GM23338 (cell line): ENCODE data around the gene RGL1. TPM values are rescaled to one million over a fixed set of nuclear protein-coding genes. Genes with fewer than 3 reads are reported as not detected.

Source experiments
- ATAC-seq: fragments of 200-7000 bp; cut with Tn5 transposase; 3 replicates; pipeline ENCODE4 v1.9.1; 2020
- DNase-seq: peaks from one replicate; pipeline ENCODE4 v3.0.0-alpha.2; 2015; ENCODE audit warnings: low spot score
- H2AFZ ChIP-seq: fragments of 200-600 bp; sonication (generic); 2 replicates; pipeline ENCODE4 v1.8.0; 2016; ENCODE audit warnings: antibody characterized with exemption, mild to moderate bottlenecking, moderate library complexity
- H3F3A ChIP-seq: fragments of 200-600 bp; sonication (generic); replicated peaks from 2 replicates; pipeline ENCODE4 v1.8.0; 2017; ENCODE audit warnings: antibody characterized with exemption, mixed run types, low read depth
- H3K27ac ChIP-seq: fragments of 200-600 bp; sonication (generic); 2 replicates; pipeline ENCODE4 v1.6.1; 2016; ENCODE audit warnings: low read depth
- H3K27me3 ChIP-seq: fragments of 200-600 bp; sonication (generic); 2 replicates; pipeline ENCODE4 v1.8.0; 2016; ENCODE audit warnings: mild to moderate bottlenecking, mixed run types, moderate library complexity; ENCODE audit not compliant: insufficient read depth
- H3K36me3 ChIP-seq: fragments of 200-600 bp; sonication (generic); 2 replicates; pipeline ENCODE4 v1.8.0; 2016; ENCODE audit warnings: mild to moderate bottlenecking; ENCODE audit not compliant: insufficient read depth
- H3K4me1 ChIP-seq: fragments of 200-600 bp; sonication (generic); 2 replicates; pipeline ENCODE4 v1.8.0; 2016; ENCODE audit warnings: mild to moderate bottlenecking, moderate library complexity; ENCODE audit not compliant: insufficient read depth
- H3K4me2 ChIP-seq: fragments of 200-600 bp; sonication (generic); 2 replicates; pipeline ENCODE4 v1.7.1; 2017; ENCODE audit warnings: mixed run types
- H3K4me3 ChIP-seq: fragments of 200-600 bp; sonication (generic); 2 replicates; pipeline ENCODE4 v1.6.1; 2016; ENCODE audit warnings: mixed run types
- H3K79me2 ChIP-seq: fragments of 200-600 bp; sonication (generic); replicated peaks from 2 replicates; pipeline ENCODE4 v1.8.0; 2017; ENCODE audit warnings: mild to moderate bottlenecking; ENCODE audit not compliant: insufficient read depth
- H3K9me2 ChIP-seq: fragments of 200-600 bp; sonication (generic); 2 replicates; pipeline ENCODE4 v1.8.0; 2017; ENCODE audit not compliant: insufficient read depth
- H4K20me1 ChIP-seq: fragments of 200-600 bp; sonication (generic); replicated peaks from 2 replicates; pipeline ENCODE4 v1.8.0; 2017; ENCODE audit warnings: mild to moderate bottlenecking; ENCODE audit not compliant: insufficient read depth
- H3K27ac Mint-ChIP-seq: 2 replicates; pipeline ENCODE4 v1.8.0; 2020; ENCODE audit warnings: inconsistent platforms, mild to moderate bottlenecking, moderate library complexity, mixed read lengths
- H3K27me3 Mint-ChIP-seq: 3 replicates; pipeline ENCODE4 v1.8.0; 2022; ENCODE audit warnings: low read depth, mild to moderate bottlenecking, moderate library complexity, mixed read lengths, inconsistent platforms; ENCODE audit not compliant: insufficient read depth, poor library complexity
- H3K36me3 Mint-ChIP-seq: 3 replicates; pipeline ENCODE4 v1.8.0; 2021; ENCODE audit warnings: low read depth, mild to moderate bottlenecking, inconsistent platforms, moderate library complexity, mixed read lengths
- H3K4me1 Mint-ChIP-seq: 3 replicates; pipeline ENCODE4 v1.8.0; 2020; ENCODE audit warnings: mild to moderate bottlenecking, inconsistent platforms, mixed read lengths
- H3K4me3 Mint-ChIP-seq: 3 replicates; pipeline ENCODE4 v1.8.0; 2021; ENCODE audit warnings: moderate library complexity, mild to moderate bottlenecking, inconsistent platforms, mixed read lengths
- H3K9me3 Mint-ChIP-seq: 3 replicates; pipeline ENCODE4 v1.8.0; 2020; ENCODE audit warnings: moderate library complexity, mild to moderate bottlenecking, inconsistent platforms, mixed read lengths
- CREB1 ChIP-seq: fragments of 250-450 bp; sonication (Bioruptor Pico); IDR thresholded peaks from 2 replicates; pipeline ENCODE4 v1.5.0; 2020; ENCODE audit warnings: low read depth, mild to moderate bottlenecking, moderate library complexity
- CTCF ChIP-seq, 2 experiments: fragments of 200-600 bp in 1 of 2; sonication (generic) in 1 of 2; conservative IDR thresholded peaks; 2 replicates each; pipeline versions ENCODE4 v1.5.1 to v1.6.1; 2016 to 2017; ENCODE audit warnings: antibody characterized with exemption in 2 of 2, low read depth in 2 of 2, mild to moderate bottlenecking in 2 of 2, moderate library complexity in 1 of 2
- ETS1 ChIP-seq: IDR thresholded peaks from 2 replicates; pipeline ENCODE4 v1.6.1; 2016; ENCODE audit warnings: antibody characterized with exemption
- EZH2 ChIP-seq: fragments of 200-600 bp; sonication (generic); IDR thresholded peaks from one replicate; pipeline ENCODE4 v1.8.0; 2017; ENCODE audit warnings: antibody characterized with exemption, mild to moderate bottlenecking, low read depth; ENCODE audit not compliant: unreplicated experiment
- EZH2phosphoT487 ChIP-seq: fragments of 200-600 bp; sonication (generic); IDR thresholded peaks from one replicate; pipeline ENCODE4 v1.8.1; 2018; ENCODE audit warnings: antibody characterized with exemption; ENCODE audit not compliant: unreplicated experiment
- JUNB ChIP-seq: IDR thresholded peaks from one replicate; pipeline ENCODE4 v1.6.1; 2016; ENCODE audit warnings: antibody characterized with exemption; ENCODE audit not compliant: unreplicated experiment
- NANOG ChIP-seq: IDR thresholded peaks from 2 replicates; pipeline ENCODE4 v1.6.1; 2016; ENCODE audit warnings: antibody characterized with exemption, borderline replicate concordance
- POLR2AphosphoS5 ChIP-seq: IDR thresholded peaks from 2 replicates; pipeline ENCODE4 v1.6.1; 2016; ENCODE audit warnings: antibody characterized with exemption, low read depth
- STAT1 ChIP-seq: IDR thresholded peaks from one replicate; pipeline ENCODE4 v1.6.1; 2016; ENCODE audit warnings: antibody characterized with exemption; ENCODE audit not compliant: unreplicated experiment
- ZNF114 ChIP-seq: fragments of 250-450 bp; sonication (Bioruptor Pico); IDR thresholded peaks from 2 replicates; pipeline ENCODE4 v1.5.0; 2020; ENCODE audit warnings: mild to moderate bottlenecking, moderate library complexity
- ZNF331 ChIP-seq: fragments of 250-450 bp; sonication (Bioruptor Pico); IDR thresholded peaks from 2 replicates; pipeline ENCODE4 v1.5.0; 2020; ENCODE audit warnings: low read depth, mild to moderate bottlenecking, moderate library complexity
- ZNF462 ChIP-seq: fragments of 250-450 bp; sonication (Bioruptor Pico); IDR thresholded peaks from 2 replicates; pipeline ENCODE4 v1.5.0; 2020; ENCODE audit warnings: mild to moderate bottlenecking, moderate library complexity
- polyA plus RNA-seq: library from polyadenylated mRNA; unstranded; fragments of >200 nt; fragmentation: Nextera tagmentation; extraction: Ambion mirVana; gene quantifications from 2 replicates; pipeline ENCODE4 v1.2.1, GENCODE V29; 2016
- total RNA-seq: library from RNA; depleted of rRNA; stranded (reverse); fragments of >200 nt; shearing (Covaris generic); gene quantifications from 2 replicates; pipeline ENCODE4 v1.2.3, GENCODE V29; 2014

RGL1 gene
- total and polyA plus RNA-seq, 2 experiments from 2014 or later = 0.91 to 2.6 TPM

GRCh38 chr1:183918589-183918988 is 113.7 kb downstream of the RGL1 start:
- ATAC-seq (no peak; the same call in 2 of the 3 replicates), DNase-seq (no peak)
- H3K4me1 ChIP-seq = 0 out of 2 replicates have a peak, but pooled peaks cover 3% of the 10 kb centered on the region
- no peak overlapping the region for H3K27ac ChIP-seq
- H2AFZ ChIP-seq = no peak overlapping the region
- TF ChIP-seq NANOG (no peak), CTCF (conservative IDR thresholded peaks at IDR 0.05; ENCODE audit: low read depth in 2 of 2) (peak in 1 of 2 experiments; percentile 56; a peak in 3 of 4 replicates)
- no peak overlapping the region for H3K27ac Mint-ChIP-seq
- H3K4me3 ChIP-seq = no peak overlapping the region
- no peaks in the 10 kb centered on the region; the same call in 2 of the 3 replicates for H3K36me3 Mint-ChIP-seq
- H3K4me1 Mint-ChIP-seq = peaks cover 8% of the 10 kb centered on the region
- no peaks in the 10 kb centered on the region for H3K27me3 Mint-ChIP-seq
- no peaks in the 10 kb centered on the region for H3K36me3 ChIP-seq
- no peaks in the 10 kb centered on the region for H3K9me2 ChIP-seq
- no peak overlapping the region for H3K4me3 Mint-ChIP-seq
- no peaks in the 10 kb centered on the region for H3K27me3 ChIP-seq
- no peaks in the 10 kb centered on the region for H3F3A ChIP-seq
- H4K20me1 ChIP-seq = no peaks in the 10 kb centered on the region
- no peaks in the 10 kb centered on the region for H3K79me2 ChIP-seq
- H3K4me2 ChIP-seq = no peak overlapping the region
- H3K9me3 Mint-ChIP-seq = no peaks in the 10 kb centered on the region

- H3K27ac Mint-ChIP-seq = no peak overlapping the region
- H3K4me1 Mint-ChIP-seq = peaks cover 8% of the 10 kb centered on the region
- Histone ChIP-seq H3K36me3 (no peaks in the 10 kb centered on the region), H3K4me3 (no peak overlapping the region), H3K27ac (no peak overlapping the region), H3K9me2 (no peaks in the 10 kb centered on the region), H3K27me3 (no peaks in the 10 kb centered on the region), H3K4me1 (0 out of 2 replicates have a peak, but pooled peaks cover 3% of the 10 kb centered on the region), H3K4me2 (no peak overlapping the region), H4K20me1 (no peaks in the 10 kb centered on the region), H3F3A (no peaks in the 10 kb centered on the region), H3K79me2 (no peaks in the 10 kb centered on the region), H2AFZ (no peak overlapping the region)
- H3K36me3 Mint-ChIP-seq = no peaks in the 10 kb centered on the region; the same call in 1 of the 3 replicates
- TF ChIP-seq ZNF114 (no peak), POLR2AphosphoS5 (no peak), CREB1 (CRISPR knock-in tag) (no peak), NANOG (no peak), STAT1 (no peak), EZH2 (no peak), JUNB (no peak), ZNF462 (CRISPR knock-in tag) (no peak), ZNF331 (CRISPR knock-in tag) (no peak), EZH2phosphoT487 (no peak), ETS1 (no peak)
- H3K27me3 Mint-ChIP-seq = no peaks in the 10 kb centered on the region
- ATAC-seq = no peak
- H3K9me3 Mint-ChIP-seq = no peaks in the 10 kb centered on the region
- DNase-seq = no peak
- H3K4me3 Mint-ChIP-seq = no peak overlapping the region
Measured at GRCh38 chr1:183920651-183921050, 115.7 kb downstream of the RGL1 start.
